GM12878 (cell line): ENCODE measurements around the gene SMG6. TPM values are rescaled to one million over a fixed set of nuclear protein-coding genes. Genes with fewer than 3 reads are reported as not detected.

Experiments
- ATAC-seq: fragments of 200-7000 bp; cut with Tn5 transposase; 3 replicates; pipeline ENCODE4 v1.9.1; 2020; ENCODE audit warnings: mild to moderate bottlenecking, moderate library complexity
- BruUV-seq: library from RNA; stranded (reverse); fragments of 400-500 nt; replicated peaks from 2 replicates; lab custom pipeline; 2021; lab: Mats Ljungman, UMichigan
- CTCF ChIA-PET: fragments of 300-600 bp; sonication (Branson Sonifier 250); formaldehyde crosslinking; extraction: SDS; loops from one replicate; lab custom pipeline; 2021; ENCODE audit warnings: inconsistent platforms; lab: Yijun Ruan, JAX
- POLR2A ChIA-PET: fragments of 350-600 bp; formaldehyde crosslinking; extraction: SDS; loops from one replicate; lab custom pipeline; 2021; ENCODE audit warnings: inconsistent platforms; lab: Charles Lee
- RAD21 ChIA-PET: fragments of 300-600 bp; sonication (Branson Sonifier 250); formaldehyde crosslinking; loops from one replicate; lab custom pipeline; 2023; ENCODE audit warnings: antibody characterized with exemption; ENCODE audit not compliant: unreplicated experiment; lab: Charles Lee
- SMC1A ChIA-PET: fragments of 300-600 bp; sonication (Branson Sonifier 250); formaldehyde crosslinking; loops from one replicate; lab custom pipeline; 2023; ENCODE audit not compliant: unreplicated experiment, uncharacterized antibody; lab: Charles Lee
- DNase-seq: peaks from one replicate; pipeline ENCODE4 v3.0.0-alpha.2; 2011; ENCODE audit warnings: low read depth, low spot score
- FAIRE-seq: peaks from 3 replicates; lab custom pipeline; 2011; peaks lifted over from hg19 to GRCh38; lab: Jason Lieb, UNC
- H2AFZ ChIP-seq: 2 replicates; pipeline ENCODE4 v1.6.0; 2011; ENCODE audit warnings: low read depth, low read length, control low read depth; ENCODE audit not compliant: control insufficient read depth
- H3K27ac ChIP-seq: 2 replicates; pipeline ENCODE4 v1.5.1; 2011; ENCODE audit warnings: control low read depth; ENCODE audit not compliant: control insufficient read depth, insufficient read depth
- H3K27me3 ChIP-seq, 2 experiments: replicated peaks in 1 of 2; 2 replicates each; pipeline versions ENCODE4 v1.6.0 to v1.6.1; 2011; ENCODE audit warnings: low read length in 1 of 2; ENCODE audit not compliant: control insufficient read depth in 2 of 2, insufficient read depth in 2 of 2
- H3K36me3 ChIP-seq, 2 experiments: 2 replicates each; pipeline ENCODE4 v1.5.1; 2011; ENCODE audit warnings: low read length in 1 of 2; ENCODE audit not compliant: control insufficient read depth in 2 of 2, insufficient read depth in 2 of 2
- H3K4me1 ChIP-seq: 2 replicates; pipeline ENCODE4 v1.6.1; 2011; ENCODE audit warnings: mild to moderate bottlenecking, low read length, moderate library complexity, mixed read lengths; ENCODE audit not compliant: control insufficient read depth, insufficient read depth
- H3K4me2 ChIP-seq: 2 replicates; pipeline ENCODE4 v1.6.0; 2011; ENCODE audit warnings: control low read depth; ENCODE audit not compliant: control insufficient read depth, insufficient read depth
- H3K4me3 ChIP-seq: fragments of 200-600 bp; sonication (generic); 2 replicates; pipeline ENCODE4 v1.5.1; 2016
- H3K79me2 ChIP-seq: 2 replicates; pipeline ENCODE4 v1.6.0; 2011; ENCODE audit warnings: low read length; ENCODE audit not compliant: control insufficient read depth, insufficient read depth
- H3K9ac ChIP-seq: 2 replicates; pipeline ENCODE4 v1.8.0; 2011; ENCODE audit warnings: low read length, control low read depth, mixed read lengths; ENCODE audit not compliant: control insufficient read depth, insufficient read depth
- H3K9me3 ChIP-seq: replicated peaks from 3 replicates; pipeline ENCODE4 v1.5.1; 2011; ENCODE audit warnings: mild to moderate bottlenecking, low read length; ENCODE audit not compliant: control insufficient read depth, insufficient read depth
- H4K20me1 ChIP-seq: 2 replicates; pipeline ENCODE4 v1.6.0; 2011; ENCODE audit not compliant: control insufficient read depth, insufficient read depth
- ATF3 ChIP-seq: IDR thresholded peaks from 2 replicates; pipeline ENCODE4 v1.6.1; 2011; ENCODE audit warnings: low read depth, mild to moderate bottlenecking, low read length, moderate library complexity, borderline replicate concordance; ENCODE audit errors: extremely low read depth
- ELK1 ChIP-seq: IDR thresholded peaks from 2 replicates; pipeline ENCODE4 v1.6.1; 2012; ENCODE audit warnings: low read depth, low read length, improper control_type of control experiment
- IKZF1 ChIP-seq: fragments of 450-650 bp; conservative IDR thresholded peaks from 2 replicates; pipeline ENCODE4 v1.6.1; 2017; ENCODE audit warnings: antibody characterized with exemption, mild to moderate bottlenecking
- JUND ChIP-seq: IDR thresholded peaks from 2 replicates; pipeline ENCODE4 v1.6.1; 2012; ENCODE audit warnings: low read depth, mild to moderate bottlenecking, low read length, improper control_type of control experiment, moderate library complexity
- LARP7 ChIP-seq: fragments of 450-650 bp; IDR thresholded peaks from 2 replicates; pipeline ENCODE4 v1.6.1; 2017; ENCODE audit warnings: mild to moderate bottlenecking
- MEF2B ChIP-seq: fragments of 450-650 bp; IDR thresholded peaks from 2 replicates; pipeline ENCODE4 v1.6.1; 2018; ENCODE audit warnings: mild to moderate bottlenecking, moderate library complexity; ENCODE audit not compliant: partially characterized antibody, poor library complexity, severe bottlenecking
- MYC ChIP-seq: IDR thresholded peaks from 2 replicates; pipeline ENCODE4 v1.6.1; 2011; ENCODE audit warnings: mild to moderate bottlenecking, low read length, moderate library complexity, inconsistent platforms; ENCODE audit not compliant: insufficient read depth, insufficient replicate concordance, insufficient read length, severe bottlenecking
- NBN ChIP-seq: fragments of 450-650 bp; IDR thresholded peaks from 2 replicates; pipeline ENCODE4 v1.6.1; 2016
- RCOR1 ChIP-seq: conservative IDR thresholded peaks from 2 replicates; pipeline ENCODE4 v1.6.1; 2012; ENCODE audit warnings: low read depth, low read length, improper control_type of control experiment
- RUNX3 ChIP-seq: IDR thresholded peaks from 2 replicates; pipeline ENCODE4 v1.6.1; 2012; ENCODE audit warnings: low read length, inconsistent platforms
- SP1 ChIP-seq: IDR thresholded peaks from one replicate; pipeline ENCODE4 v1.6.1; 2011; ENCODE audit warnings: low read depth, low read length
- TCF7 ChIP-seq: IDR thresholded peaks from 2 replicates; pipeline ENCODE4 v1.6.1; 2014; ENCODE audit warnings: antibody characterized with exemption, borderline replicate concordance
- ZNF24 ChIP-seq: fragments of 450-650 bp; IDR thresholded peaks from 2 replicates; pipeline ENCODE4 v1.6.1; 2017; ENCODE audit warnings: antibody characterized with exemption, mild to moderate bottlenecking
- WGBS: methylation state at CpG from one replicate; pipeline ENCODE4 v1.1.6; 2016; ENCODE audit warnings: low lambda C conversion rate; ENCODE audit not compliant: insufficient replicate concordance, insufficient coverage; ENCODE audit errors: missing lambda C conversion rate; 5-methylcytosine and 5-hydroxymethylcytosine counted together
- in situ Hi-C: fragments of 300-500 bp; cut with MboI; formaldehyde crosslinking; loops from 9 replicates; pipeline ENCODE4 v1.14.3; 2018; ENCODE audit warnings: mixed read lengths
- intact Hi-C: fragments of 100-400 bp; cut with micrococcal nuclease; formaldehyde crosslinking; loops from one replicate; pipeline ENCODE4 v1.14.2; 2022; ENCODE audit not compliant: unreplicated experiment
- polyA plus RNA-seq, 11 experiments: library from polyadenylated mRNA; depleted of rRNA in 4 of 11; unstranded in 6 of 11; stranded (reverse) in 5 of 11; fragments of >200 nt; fragmentation: Nextera tagmentation in 4 of 11; fragmentation: Illumina TruSeq in 1 of 11; extraction: Ambion mirVana in 4 of 11; extraction: Trizol in 1 of 11; gene quantifications; 1 replicate in 1 of 11; 2 replicates in 10 of 11; pipeline versions ENCODE4 v1.2.1 to v1.2.3, GENCODE V29; 2011 to 2016; ENCODE audit warnings: inconsistent platforms in 2 of 11, missing spikeins in 2 of 11, low read depth in 1 of 11
- total RNA-seq, 4 experiments: library from RNA; depleted of rRNA in 3 of 4; stranded (reverse); fragments of >200 nt in 3 of 4; fragmentation: Illumina TruSeq in 1 of 4; extraction: Trizol in 1 of 4; gene quantifications; 2 replicates each; pipeline versions ENCODE4 v1.2.1 to v1.2.3, GENCODE V29; 2013 to 2021
- TF ChIP-seq, protein P1 (sequence below): fragments of 150-350 bp; IDR thresholded peaks from 2 replicates; pipeline ENCODE4 v1.6.1; 2016; ENCODE audit warnings: low read depth, low read length

Gene SMG6
- total and polyA plus RNA-seq, 10 of the 15 experiments (the other 5 are each of a cell fraction or from before 2014, with no cell fraction given), result 0.58 to 28.7 (median 15.7) TPM

DNA sequence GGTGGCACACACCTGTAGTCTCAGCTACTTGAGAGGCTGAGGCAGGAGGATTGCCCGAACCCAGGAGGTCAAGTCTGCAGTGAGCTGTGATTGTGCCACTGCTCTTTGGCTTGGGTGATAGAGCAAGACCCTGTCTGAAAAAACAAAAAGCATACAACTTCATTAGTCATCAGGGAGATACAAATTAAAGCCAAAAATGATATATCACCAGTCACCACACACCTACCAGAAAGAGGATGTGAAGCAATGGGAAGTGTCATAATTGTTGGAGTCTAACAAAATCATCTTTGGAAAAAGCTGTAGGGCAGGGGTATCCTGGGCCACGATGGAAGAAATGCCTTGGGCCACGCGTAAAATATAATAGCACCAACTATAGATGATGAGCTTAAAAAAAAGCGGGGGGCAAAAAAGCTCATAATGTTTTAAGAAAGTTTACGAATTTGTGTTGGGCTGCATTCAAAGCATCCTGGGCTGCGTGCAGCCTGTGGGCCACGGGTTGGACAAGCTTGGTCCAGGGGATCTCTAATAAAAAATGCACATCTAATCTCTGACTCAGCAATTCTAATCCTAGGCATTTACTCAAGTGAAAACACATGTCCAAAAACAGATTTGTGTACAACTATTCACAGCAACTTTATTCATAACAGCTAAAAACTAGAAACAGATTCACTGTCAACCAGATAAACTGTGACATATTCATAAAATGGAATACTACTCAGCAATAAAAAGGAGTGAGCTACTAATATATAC lies 182.8 kb downstream of the SMG6 start (continued):
- TF ChIP-seq SP1, result no peak
- TF ChIP-seq JUND, result no peak
- no peak for TF ChIP-seq ELK1
- no peak for TF ChIP-seq ZNF24
- no peak for TF ChIP-seq IKZF1
- TF ChIP-seq ATF3, result no peak
- TF ChIP-seq MEF2B, result no peak
- TF ChIP-seq RUNX3, result no peak
- TF ChIP-seq NBN, result no peak
- TF ChIP-seq LARP7, result no peak
- no peak for TF ChIP-seq RCOR1

- no TSS peak for BruUV-seq
- ChIA-PET RAD21 (interaction anchor here (1.0 to 2.2 kb wide), 6 partner anchors 10 to 127 kb away, joined by 3 to 8 read pairs (median 6); no protein-coding TSS in a partner anchor), SMC1A (interaction anchor here (0.7 to 2.8 kb wide), 3 partner anchors 10 to 62 kb away, joined by 3 to 17 read pairs (median 6); no protein-coding TSS in a partner anchor), POLR2A (interaction anchor here (0.9 kb wide), 1 partner anchor 23 kb away, joined by 4 read pairs; no protein-coding TSS in a partner anchor), CTCF (interaction anchor here (0.8 to 2.0 kb wide), 4 partner anchors 9 to 312 kb away, joined by 3 to 9 read pairs (median 4); no protein-coding TSS in a partner anchor)
- DNase-seq (no peak), ATAC-seq (no peak), FAIRE-seq (no peak)
- Histone ChIP-seq H3K9me3 (no peaks in the 10 kb centered on the region), H3K9ac (no peak overlapping the region), H3K79me2 (no peaks in the 10 kb centered on the region), H3K27ac (no peak overlapping the region), H3K36me3 (no peaks in the 10 kb centered on the region), H3K4me1 (peaks cover 13% of the 10 kb centered on the region), H2AFZ (no peak overlapping the region), H3K4me2 (no peak overlapping the region), H4K20me1 (no peaks in the 10 kb centered on the region), H3K27me3 (no peaks in the 10 kb centered on the region), H3K4me3 (no peak overlapping the region)
- intact Hi-C loops, result no loop called here
- in situ Hi-C loops, result no loop called here
- WGBS, result 94% methylated on average over 6 of the region's 6 CpGs
- no peak for TF ChIP-seq MYC
- TF ChIP-seq TCF7, result no peak
- TF ChIP-seq, protein P1, sequence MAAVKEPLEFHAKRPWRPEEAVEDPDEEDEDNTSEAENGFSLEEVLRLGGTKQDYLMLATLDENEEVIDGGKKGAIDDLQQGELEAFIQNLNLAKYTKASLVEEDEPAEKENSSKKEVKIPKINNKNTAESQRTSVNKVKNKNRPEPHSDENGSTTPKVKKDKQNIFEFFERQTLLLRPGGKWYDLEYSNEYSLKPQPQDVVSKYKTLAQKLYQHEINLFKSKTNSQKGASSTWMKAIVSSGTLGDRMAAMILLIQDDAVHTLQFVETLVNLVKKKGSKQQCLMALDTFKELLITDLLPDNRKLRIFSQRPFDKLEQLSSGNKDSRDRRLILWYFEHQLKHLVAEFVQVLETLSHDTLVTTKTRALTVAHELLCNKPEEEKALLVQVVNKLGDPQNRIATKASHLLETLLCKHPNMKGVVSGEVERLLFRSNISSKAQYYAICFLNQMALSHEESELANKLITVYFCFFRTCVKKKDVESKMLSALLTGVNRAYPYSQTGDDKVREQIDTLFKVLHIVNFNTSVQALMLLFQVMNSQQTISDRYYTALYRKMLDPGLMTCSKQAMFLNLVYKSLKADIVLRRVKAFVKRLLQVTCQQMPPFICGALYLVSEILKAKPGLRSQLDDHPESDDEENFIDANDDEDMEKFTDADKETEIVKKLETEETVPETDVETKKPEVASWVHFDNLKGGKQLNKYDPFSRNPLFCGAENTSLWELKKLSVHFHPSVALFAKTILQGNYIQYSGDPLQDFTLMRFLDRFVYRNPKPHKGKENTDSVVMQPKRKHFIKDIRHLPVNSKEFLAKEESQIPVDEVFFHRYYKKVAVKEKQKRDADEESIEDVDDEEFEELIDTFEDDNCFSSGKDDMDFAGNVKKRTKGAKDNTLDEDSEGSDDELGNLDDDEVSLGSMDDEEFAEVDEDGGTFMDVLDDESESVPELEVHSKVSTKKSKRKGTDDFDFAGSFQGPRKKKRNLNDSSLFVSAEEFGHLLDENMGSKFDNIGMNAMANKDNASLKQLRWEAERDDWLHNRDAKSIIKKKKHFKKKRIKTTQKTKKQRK, result no peak
These were observed 190.3 kb downstream of the SMG6 start for GRCh38 chr17:2113279-2113622.
